Stimulated activated CD8-positive, alpha-beta memory T cell treated with anti-CD3 and anti-CD28 coated beads, Interleukin-7, amount 100 ng/mL, for 4 hours (primary cell): ENCODE measurements around the gene HOXC13.

Experiments
- DNase-seq, 2 donors: peaks; one replicate each; pipeline ENCODE4 v3.0.0-alpha.2; 2020; ENCODE audit warnings: low read depth in 2 of 2

HOXC13 gene

DNA sequence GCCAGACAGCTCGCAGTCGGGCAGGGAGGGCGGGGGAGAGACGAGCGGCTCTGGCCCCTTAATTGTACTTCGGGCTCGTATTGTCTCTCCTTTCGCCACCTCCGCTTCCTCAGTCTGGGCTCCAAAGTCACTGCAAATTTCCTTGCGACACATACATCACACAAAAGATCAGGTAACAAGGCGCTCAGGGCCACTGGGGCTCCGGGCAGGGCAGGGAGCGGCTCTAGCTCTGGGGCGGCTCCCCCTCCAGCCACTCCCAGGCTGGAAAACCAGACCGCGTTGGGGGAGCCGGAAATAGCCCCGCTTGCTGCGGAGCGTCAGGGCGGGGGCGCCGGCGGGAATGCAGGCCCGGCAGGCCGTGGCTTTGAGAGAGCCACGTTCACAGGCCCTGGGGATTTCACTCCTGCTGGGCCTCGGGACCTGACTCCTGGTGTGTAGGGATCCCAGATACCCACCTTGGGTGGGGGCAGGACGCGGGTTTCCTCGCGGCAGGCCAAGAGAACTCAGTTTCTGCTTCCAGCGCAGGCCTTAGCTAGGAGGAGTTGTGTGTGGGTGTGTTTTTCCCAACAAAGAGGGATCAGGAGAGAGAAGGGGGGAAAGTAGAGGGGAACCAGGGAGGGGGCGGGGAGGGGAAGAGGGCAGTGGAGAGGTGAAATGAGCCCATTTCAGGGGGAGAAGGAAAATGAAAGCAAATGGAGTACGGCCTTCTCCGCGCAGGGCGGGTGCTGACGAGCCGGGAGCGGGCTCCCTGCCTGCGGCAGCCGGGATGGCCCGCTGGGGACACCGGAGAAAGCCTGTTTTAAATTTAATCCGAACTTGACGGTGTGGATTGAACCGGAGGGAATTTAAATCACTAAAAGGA, 57.0 kb downstream of the HOXC13 start:
- no peak for DNase-seq
